ENCODE measurements around the gene PTPRM. TPM values are rescaled to one million over a fixed set of nuclear protein-coding genes. Genes with fewer than 3 reads are reported as not detected.

Gene PTPRM
- polyA plus RNA-seq, 2 of the 4 experiments (the other 2 are of a cell fraction) = 44.5 to 199 TPM

- H3K9me3 ChIP-seq = no peaks in the 10 kb centered on the region
- WGBS (ENCODE audit: missing lambda C conversion rate) = 86% methylated on average over 2 of the region's 2 CpGs
- ATAC-seq (no peak), FAIRE-seq (no peak), DNase-seq (ENCODE audit: low read depth in 1 of 2, low spot score in 1 of 2) (no peak)
- peak overlapping the region in 1 of 2 experiments; percentile 60; a peak in 3 of 6 replicates for H3K27ac ChIP-seq
- peaks cover 57% of the 10 kb centered on the region for H3K4me1 ChIP-seq
- ChIA-PET POLR2A (no interaction called here), CTCF (interaction anchor here (1.3 kb wide), 1 partner anchor 220 kb away, joined by 4 read pairs; the partner anchor contains the start of gene PTPRM)
- no peak overlapping the region for H3K4me3 ChIP-seq
- H3K4me2 ChIP-seq = no peak overlapping the region
- TF ChIP-seq HEYL (CRISPR knock-in tag; IDR thresholded peaks at IDR 0.05) (no peak), NFE2L2 (conservative IDR thresholded peaks at IDR 0.05; ENCODE audit: low read length) (no peak), HOXA7 (CRISPR knock-in tag; IDR thresholded peaks at IDR 0.05) (no peak), CEBPB (IDR thresholded peaks at IDR 0.05) (no peak), RNF2 (IDR thresholded peaks at IDR 0.05; ENCODE audit: borderline replicate concordance, low read depth) (no peak), SREBF2 (IDR thresholded peaks at IDR 0.05) (no peak), JUNB (IDR thresholded peaks at IDR 0.05) (no peak), MAZ (IDR thresholded peaks at IDR 0.05; ENCODE audit: borderline replicate concordance, low read depth, low read length) (no peak), RAD21 (conservative IDR thresholded peaks at IDR 0.05 in 1 of 2, IDR thresholded peaks at IDR 0.05 in 1 of 2) (no peak), FOXS1 (CRISPR knock-in tag; IDR thresholded peaks at IDR 0.05) (no peak), GATA3 (IDR thresholded peaks at IDR 0.05; ENCODE audit: borderline replicate concordance) (no peak)
Measured at GRCh38 chr18:7787339-7787738, 220.2 kb downstream of the PTPRM start.

- no peak for FAIRE-seq
- peak; percentile 33 to 63 for DNase-seq (ENCODE audit: low read depth in 1 of 2, low spot score in 1 of 2)
- ATAC-seq = peak; percentile 54 to 87; a peak in 3 of 6 replicates
- peak overlapping the region; percentile 6 for H3K4me2 ChIP-seq
- CTCF ChIA-PET = interaction anchor here (0.6 to 2.1 kb wide), 28 partner anchors 10 to 691 kb away, joined by 3 to 11 read pairs (median 3); no protein-coding TSS in a partner anchor
- POLR2A ChIA-PET = interaction anchor here (2.0 kb wide), 1 partner anchor 88 kb away, joined by 5 read pairs; no protein-coding TSS in a partner anchor
- no peak overlapping the region for H3K4me3 ChIP-seq
- peaks cover 57% of the 10 kb centered on the region for H3K4me1 ChIP-seq
- 54% methylated on average over 5 of the region's 5 CpGs for WGBS (ENCODE audit: missing lambda C conversion rate)
- H3K9me3 ChIP-seq = no peaks in the 10 kb centered on the region
- H3K27ac ChIP-seq = peak overlapping the region; percentile 50 to 77
- TF ChIP-seq SMC3 (IDR thresholded peaks at IDR 0.05) (peak; percentile 72), CEBPB (IDR thresholded peaks at IDR 0.05) (no peak), CTCF (IDR thresholded peaks at IDR 0.05) (peak; percentile 56), RAD21 (conservative IDR thresholded peaks at IDR 0.05 in 1 of 2, IDR thresholded peaks at IDR 0.05 in 1 of 2) (peak; percentile 67 to 72), CHD2 (IDR thresholded peaks at IDR 0.05; ENCODE audit: low read length, partially characterized antibody) (no peak)
Measured at GRCh38 chr18:7789856-7790552, 222.9 kb downstream of the PTPRM start.

- no peak overlapping the region for H3K4me3 ChIP-seq
- ChIA-PET CTCF (no interaction called here), POLR2A (no interaction called here)
- no peak overlapping the region for H3K4me2 ChIP-seq
- H3K27ac ChIP-seq = no peak overlapping the region
- H3K4me1 ChIP-seq = peaks cover 42% of the 10 kb centered on the region
- TF ChIP-seq MAFK (IDR thresholded peaks at IDR 0.05; ENCODE audit: partially characterized antibody) (no peak), CTCF (IDR thresholded peaks at IDR 0.05) (no peak), EP300 (IDR thresholded peaks at IDR 0.05) (no peak), RCOR1 (IDR thresholded peaks at IDR 0.05; ENCODE audit: low read depth, low read length) (no peak), ATOH8 (CRISPR knock-in tag; IDR thresholded peaks at IDR 0.05; ENCODE audit: low read depth) (no peak), POLR2AphosphoS2 (conservative IDR thresholded peaks at IDR 0.05; ENCODE audit: low read length) (no peak), JUN (IDR thresholded peaks at IDR 0.05) (no peak), TFCP2L1 (CRISPR knock-in tag; IDR thresholded peaks at IDR 0.05) (no peak)
- DNase-seq (ENCODE audit: low read depth in 1 of 2, low spot score in 1 of 2) (no peak), ATAC-seq (no peak), FAIRE-seq (no peak)
- WGBS (ENCODE audit: missing lambda C conversion rate) = 95% methylated on average over 5 of the region's 5 CpGs
- no peaks in the 10 kb centered on the region for H3K9me3 ChIP-seq
Measured at GRCh38 chr18:7793100-7793499, 226.0 kb downstream of the PTPRM start.
